HG03066 (cell line): ENCODE results near the gene WFDC1.

Source experiments
- ATAC-seq: cut with Tn5 transposase; IDR thresholded peaks from one replicate; pipeline ENCODE4 v1.9.1; 2021; ENCODE audit warnings: low read depth; ENCODE audit not compliant: unreplicated experiment

Gene WFDC1

GRCh38 chr16:84299734-84300440, 5.2 kb downstream of the WFDC1 start:
- ATAC-seq: no peak

- no peak for ATAC-seq
Observed at GRCh38 chr16:84302111-84302954, 7.7 kb downstream of the WFDC1 start.

GRCh38 chr16:84303023-84303422, 8.3 kb downstream of the WFDC1 start:
- no peak for ATAC-seq

- ATAC-seq: no peak
Observed at GRCh38 chr16:84303516-84303915, 8.8 kb downstream of the WFDC1 start.

GRCh38 chr16:84306564-84306963, 11.9 kb downstream of the WFDC1 start:
- no peak for ATAC-seq

- ATAC-seq: no peak
Observed at GRCh38 chr16:84307209-84307954, 12.7 kb downstream of the WFDC1 start.

GRCh38 chr16:84308120-84308519, 13.4 kb downstream of the WFDC1 start:
- no peak for ATAC-seq

- ATAC-seq: no peak
Observed at GRCh38 chr16:84310642-84311041, 16.0 kb downstream of the WFDC1 start.

GRCh38 chr16:84312783-84313382, 18.2 kb downstream of the WFDC1 start:
- ATAC-seq: no peak

GRCh38 chr16:84313921-84314320, 19.2 kb downstream of the WFDC1 start:
- no peak for ATAC-seq

GRCh38 chr16:84314373-84314772, 19.7 kb downstream of the WFDC1 start:
- no peak for ATAC-seq

GRCh38 chr16:84314814-84315213, 20.1 kb downstream of the WFDC1 start:
- no peak for ATAC-seq

GRCh38 chr16:84315422-84315821, 20.7 kb downstream of the WFDC1 start:
- no peak for ATAC-seq

GRCh38 chr16:84318091-84318975, 23.7 kb downstream of the WFDC1 start:
- no peak for ATAC-seq

GRCh38 chr16:84319146-84319760, 24.6 kb downstream of the WFDC1 start:
- no peak for ATAC-seq

GRCh38 chr16:84320511-84320910, 25.8 kb downstream of the WFDC1 start:
- ATAC-seq: no peak

- ATAC-seq: no peak
Observed at GRCh38 chr16:84321932-84322331, 27.3 kb downstream of the WFDC1 start.

- no peak for ATAC-seq
Observed at GRCh38 chr16:84322749-84323148, 28.1 kb downstream of the WFDC1 start.

GRCh38 chr16:84323606-84324005, 28.9 kb downstream of the WFDC1 start:
- no peak for ATAC-seq
